ENCODE data around the gene RNF168. TPM values are rescaled to one million over a fixed set of nuclear protein-coding genes. Genes with fewer than 3 reads are reported as not detected.

Gene RNF168
- total RNA-seq, 1 experiment from 2014 or later, result 65.5 TPM

DNA sequence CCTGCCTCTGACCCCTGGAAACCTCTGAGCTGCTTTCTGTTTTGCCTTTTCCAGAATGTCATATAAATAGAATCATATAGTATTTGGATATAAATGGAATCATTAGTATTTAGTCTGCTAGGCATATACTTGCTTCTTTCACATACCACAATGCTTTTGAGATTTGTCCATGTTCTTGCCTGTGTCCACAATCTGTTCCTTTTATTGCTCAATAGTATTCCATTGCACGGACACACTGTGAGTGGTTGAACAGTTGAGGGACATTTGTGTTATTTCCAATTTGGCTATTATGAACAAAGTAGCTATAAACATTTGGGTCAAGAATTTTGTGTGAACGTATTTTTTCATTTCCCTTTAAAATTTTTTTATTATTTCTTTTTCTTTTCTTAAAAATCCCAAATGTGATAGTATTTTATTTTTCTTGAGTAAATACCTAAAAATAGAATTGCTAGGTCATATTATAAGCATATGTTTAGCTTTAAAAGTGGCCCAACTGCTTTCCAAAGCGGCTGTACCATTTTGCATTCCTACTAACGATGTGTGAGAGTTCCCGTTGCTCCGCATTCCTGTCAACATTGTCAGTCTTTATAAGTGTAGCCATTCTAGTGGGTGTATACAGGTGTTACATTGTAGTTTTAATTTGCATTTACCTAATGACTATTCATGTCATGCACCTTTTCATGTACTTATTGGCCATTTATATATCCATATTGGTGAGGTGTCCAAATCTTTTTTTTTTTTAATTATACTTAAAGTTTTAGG, 38.3 kb upstream of the RNF168 start:
- no peak overlapping the region for H3K4me3 Mint-ChIP-seq
- H3K27ac Mint-ChIP-seq, result no peak overlapping the region
- H3K27me3 Mint-ChIP-seq (ENCODE audit: low read depth), result peaks cover 2% of the 10 kb centered on the region; the same call in 1 of the 2 replicates
- peaks cover 9 to 15% of the 10 kb centered on the region in 2 experiments; a peak in 4 of 5 replicates for H3K9me3 Mint-ChIP-seq
- Histone ChIP-seq H3K14ac (ENCODE audit: insufficient read depth, low read length) (no peak overlapping the region), H3K23me2 (ENCODE audit: insufficient read length, low read depth, low read length, poor library complexity, severe bottlenecking) (no peaks in the 10 kb centered on the region), H4K91ac (ENCODE audit: insufficient read length, low read depth, low read length) (no peak overlapping the region), H2BK5ac (ENCODE audit: insufficient read length, low read length) (no peak overlapping the region), H3T11ph (ENCODE audit: low read length) (no peak overlapping the region), H3K4ac (ENCODE audit: low read depth, low read length) (no peak overlapping the region), H2AK5ac (ENCODE audit: insufficient read length, low read length) (no peak overlapping the region), H3K23ac (ENCODE audit: insufficient read length, low read depth, low read length) (no peak overlapping the region), H3K79me1 (ENCODE audit: insufficient read depth, low read depth, low read length, poor library complexity, severe bottlenecking) (no peaks in the 10 kb centered on the region), H2BK12ac (ENCODE audit: insufficient read length, low read depth, low read length) (no peak overlapping the region), H2AFZ (ENCODE audit: low read length) (no peak overlapping the region), H2BK15ac (ENCODE audit: low read depth, low read length) (no peak overlapping the region), H2BK120ac (ENCODE audit: low read depth, low read length, poor library complexity, severe bottlenecking) (no peak overlapping the region), H4K5ac (ENCODE audit: insufficient read length, low read depth, low read length) (no peak overlapping the region), H4K20me1 (ENCODE audit: control insufficient read depth, insufficient read depth, insufficient read length) (no peaks in the 10 kb centered on the region), H3K27ac (ENCODE audit: insufficient read length, low read depth, low read length) (no peak overlapping the region), H2BK20ac (ENCODE audit: low read depth, low read length, poor library complexity, severe bottlenecking) (no peak overlapping the region), H3K4me1 (ENCODE audit: insufficient read depth, low read length) (no peaks in the 10 kb centered on the region), H3K27me3 (ENCODE audit: insufficient read depth, low read length) (no peaks in the 10 kb centered on the region), H3K9me3 (ENCODE audit: control insufficient read depth, low read depth, low read length) (no peaks in the 10 kb centered on the region), H3K79me2 (ENCODE audit: insufficient read depth, low read length) (no peaks in the 10 kb centered on the region), H3K18ac (ENCODE audit: insufficient read length, low read depth, low read length) (no peak overlapping the region), H4K8ac (replicated peaks; ENCODE audit: insufficient read length, low read depth, low read length) (no peak overlapping the region), H3K4me2 (ENCODE audit: insufficient read depth, insufficient read length, low read length) (no peak overlapping the region), H3K9ac (ENCODE audit: extremely low read depth, insufficient read length, low read length) (no peak overlapping the region), H3K56ac (ENCODE audit: insufficient read length, low read depth, low read length) (no peak overlapping the region)
- H3K36me3 Mint-ChIP-seq (ENCODE audit: insufficient read depth in 1 of 3, low read depth in 3 of 3), result peaks cover 0 to 4% (median 0%) of the 10 kb centered on the region in 3 experiments; a peak in 2 of 7 replicates
- DNase-seq, result no peak
- TF ChIP-seq, protein P1, sequence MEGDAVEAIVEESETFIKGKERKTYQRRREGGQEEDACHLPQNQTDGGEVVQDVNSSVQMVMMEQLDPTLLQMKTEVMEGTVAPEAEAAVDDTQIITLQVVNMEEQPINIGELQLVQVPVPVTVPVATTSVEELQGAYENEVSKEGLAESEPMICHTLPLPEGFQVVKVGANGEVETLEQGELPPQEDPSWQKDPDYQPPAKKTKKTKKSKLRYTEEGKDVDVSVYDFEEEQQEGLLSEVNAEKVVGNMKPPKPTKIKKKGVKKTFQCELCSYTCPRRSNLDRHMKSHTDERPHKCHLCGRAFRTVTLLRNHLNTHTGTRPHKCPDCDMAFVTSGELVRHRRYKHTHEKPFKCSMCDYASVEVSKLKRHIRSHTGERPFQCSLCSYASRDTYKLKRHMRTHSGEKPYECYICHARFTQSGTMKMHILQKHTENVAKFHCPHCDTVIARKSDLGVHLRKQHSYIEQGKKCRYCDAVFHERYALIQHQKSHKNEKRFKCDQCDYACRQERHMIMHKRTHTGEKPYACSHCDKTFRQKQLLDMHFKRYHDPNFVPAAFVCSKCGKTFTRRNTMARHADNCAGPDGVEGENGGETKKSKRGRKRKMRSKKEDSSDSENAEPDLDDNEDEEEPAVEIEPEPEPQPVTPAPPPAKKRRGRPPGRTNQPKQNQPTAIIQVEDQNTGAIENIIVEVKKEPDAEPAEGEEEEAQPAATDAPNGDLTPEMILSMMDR (conservative IDR thresholded peaks at IDR 0.05), result no peak
- H3K4me1 Mint-ChIP-seq, result peaks cover 2 to 3% of the 10 kb centered on the region in 2 experiments; a peak in 2 of 4 replicates
- no CpG with 5 or more reads among the region's 6 CpGs for WGBS (ENCODE audit: extremely low coverage, insufficient read length, low lambda C conversion rate)

Data from H9 (cell line).